Activated CD8-positive, alpha-beta memory T cell treated with anti-CD3 and anti-CD28 coated beads for 24 hours (primary cell): ENCODE measurements around the gene CCDC183.
A peak's percentile ranks its signal among the peaks of the same experiment; 100 is the strongest.
"Not testable (repeated sequence)": the region's sequence is repeated elsewhere in the genome, so short reads cannot be mapped to it uniquely, and the experiment has no call there.

Experiments used
- DNase-seq: peaks from one replicate; pipeline ENCODE4 v3.0.0-alpha.2; 2020

The CCDC183 gene

DNA sequence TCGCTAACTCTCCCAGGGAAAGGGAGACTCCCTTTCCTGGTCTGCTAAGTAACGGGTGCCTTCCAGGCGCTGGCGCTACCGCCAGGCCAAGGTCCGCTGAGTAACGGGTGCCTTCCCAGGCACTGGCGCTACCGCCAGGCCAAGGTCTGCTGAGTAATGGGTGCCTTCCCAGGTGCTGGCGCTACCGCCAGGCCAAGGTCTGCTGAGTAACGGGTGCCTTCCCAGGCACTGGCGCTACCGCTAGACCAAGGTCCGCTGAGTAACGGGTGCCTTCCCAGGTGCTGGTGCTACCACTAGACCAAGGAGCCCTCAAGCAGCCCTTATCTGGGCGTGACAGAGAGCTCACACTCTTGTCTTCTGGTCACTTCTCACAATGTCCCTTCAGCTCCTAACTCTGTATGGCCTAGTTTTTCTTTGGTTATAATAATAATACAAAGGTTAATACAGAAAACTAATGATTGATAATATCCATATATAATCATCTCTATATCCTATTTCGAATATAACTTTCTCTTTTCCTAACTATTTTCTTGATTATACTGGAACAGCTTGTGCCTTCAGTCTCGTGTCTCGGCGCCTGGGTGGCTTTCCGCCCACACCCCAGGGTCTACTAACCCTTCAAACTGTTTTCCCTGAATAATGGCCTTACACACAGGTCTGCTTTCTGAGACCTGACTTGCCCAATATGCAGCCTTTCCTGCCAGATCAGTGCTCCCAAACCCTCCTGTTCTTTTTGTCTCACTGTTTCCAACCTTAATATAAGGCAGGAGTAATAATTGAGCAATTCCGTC, 10.4 kb upstream of the CCDC183 start:
- DNase-seq = not testable (repeated sequence)

DNA sequence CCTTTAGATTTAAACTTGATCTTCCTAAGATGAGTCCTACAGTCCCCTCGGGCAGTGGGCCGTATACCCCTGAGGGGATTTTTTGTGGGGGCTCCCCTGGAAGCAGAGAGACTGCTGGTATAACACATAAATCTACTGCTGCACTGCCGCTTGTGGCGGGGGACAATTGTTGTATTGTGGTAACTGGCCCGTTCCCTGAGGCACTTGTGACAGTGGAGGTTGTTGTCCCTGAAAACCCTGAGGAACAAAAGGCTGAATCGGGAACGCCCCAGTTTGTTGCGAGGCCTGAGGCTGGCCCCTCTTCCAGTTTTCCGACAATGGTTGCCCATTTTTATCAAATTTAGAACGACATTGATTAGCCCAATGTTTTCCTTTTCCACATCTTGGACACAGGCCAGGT, 9.7 kb upstream of the CCDC183 start:
- no peak for DNase-seq

DNA sequence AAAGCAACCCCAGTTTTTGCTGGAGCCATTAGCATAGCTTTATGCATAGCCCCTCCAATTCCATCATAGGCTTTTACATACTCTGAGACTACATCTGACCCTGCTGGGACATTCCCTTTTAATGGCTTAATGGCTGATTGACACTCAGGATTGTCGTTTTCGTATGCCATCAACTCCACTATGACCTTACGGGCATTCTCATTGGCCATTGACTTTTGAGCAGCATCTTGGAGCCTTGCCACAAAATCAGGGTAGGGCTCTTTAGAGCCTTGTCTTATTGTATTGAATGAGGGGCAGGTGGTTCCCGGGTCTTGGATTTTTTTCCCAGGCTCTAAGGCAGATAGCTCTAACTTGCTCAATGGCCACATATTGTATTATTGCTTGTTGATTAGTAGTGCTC, 9.2 kb upstream of the CCDC183 start:
- DNase-seq = not testable (repeated sequence)

DNA sequence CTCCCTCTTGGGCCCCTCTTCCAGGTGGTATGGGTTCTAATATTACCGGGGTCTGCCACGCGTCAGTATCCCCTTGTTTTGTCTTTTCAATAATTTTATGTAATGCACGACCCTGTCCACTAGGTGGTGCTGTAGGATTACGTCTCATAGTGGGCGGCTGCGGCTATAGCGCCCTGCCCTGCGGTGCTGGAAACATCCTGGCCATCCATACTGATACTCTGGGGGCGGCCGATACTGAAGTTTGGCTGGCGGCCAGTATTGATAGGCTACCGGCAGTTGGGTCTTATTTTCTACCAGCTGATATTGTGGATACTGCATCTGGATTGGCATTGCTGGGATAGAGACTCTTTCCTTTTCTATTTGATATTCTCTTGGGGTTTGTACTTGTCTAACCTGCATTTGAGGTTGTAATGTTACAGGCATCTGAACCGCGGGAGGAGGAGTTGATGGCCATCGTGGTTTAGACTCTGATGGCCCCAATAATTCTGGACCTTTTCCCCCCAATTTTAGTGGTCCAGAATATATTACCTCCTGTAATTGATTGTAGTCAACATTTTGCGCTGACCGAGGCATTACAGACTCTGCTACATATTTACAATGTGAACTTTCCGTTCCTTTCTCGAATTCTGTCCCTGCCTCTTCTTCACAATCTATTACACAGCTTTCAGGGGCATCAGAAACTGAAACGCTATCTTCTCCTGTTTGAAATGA, 8.3 kb upstream of the CCDC183 start:
- peak; percentile 86 for DNase-seq

- not testable (repeated sequence) for DNase-seq
Measured at GRCh38 chr9:136788644-136789522, 7.3 kb upstream of the CCDC183 start.

GRCh38 chr9:136789523-136789937, 6.6 kb upstream of the CCDC183 start:
- DNase-seq = no peak

GRCh38 chr9:136790640-136791515, 5.3 kb upstream of the CCDC183 start, which contains the start of gene TMEM141:
Gene TMEM141, plus strand, starts transcription at chr9:136791344. Its CDS starts 27 bp downstream, at chr9:136791371.
- peak; percentile 99 for DNase-seq

GRCh38 chr9:136791516-136792276, 4.4 kb upstream of the CCDC183 start:
- peak; percentile 88 for DNase-seq

GRCh38 chr9:136792321-136793085, 3.6 kb upstream of the CCDC183 start:
- DNase-seq = no peak

GRCh38 chr9:136793086-136793946, 2.8 kb upstream of the CCDC183 start:
- DNase-seq = no peak

- no peak for DNase-seq
Measured at GRCh38 chr9:136794281-136794999, 1.7 kb upstream of the CCDC183 start.

- no peak for DNase-seq
Measured at GRCh38 chr9:136795000-136795348, 1.2 kb upstream of the CCDC183 start.

DNA sequence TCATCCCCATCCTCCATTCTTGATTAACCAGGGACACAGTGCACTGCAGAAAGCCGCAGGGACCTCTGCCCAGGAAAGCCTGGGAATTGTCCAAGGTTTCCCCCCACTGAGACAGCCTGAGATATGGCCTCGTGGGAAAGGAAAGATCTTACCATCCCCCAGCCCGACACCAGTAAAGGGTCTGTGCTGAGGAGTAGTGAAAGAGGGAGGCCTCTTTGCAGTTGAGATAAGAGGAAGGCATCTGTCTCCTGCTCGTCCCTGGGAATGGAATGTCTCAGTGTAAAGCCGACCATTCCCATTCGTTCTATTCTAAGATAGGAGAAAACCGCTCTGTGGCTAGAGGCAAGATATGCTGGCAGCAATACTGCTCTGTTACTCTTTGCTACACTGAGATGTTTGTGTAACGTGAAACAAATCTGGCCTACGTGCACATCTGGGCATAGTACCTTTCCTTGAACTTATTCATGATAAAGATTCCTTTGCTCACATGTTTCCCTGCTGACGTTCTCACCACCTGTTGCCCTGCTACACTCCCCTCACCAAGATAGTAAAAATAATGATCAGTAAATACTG, 723 bp downstream of the CCDC183 start:
- not testable (repeated sequence) for DNase-seq

DNA sequence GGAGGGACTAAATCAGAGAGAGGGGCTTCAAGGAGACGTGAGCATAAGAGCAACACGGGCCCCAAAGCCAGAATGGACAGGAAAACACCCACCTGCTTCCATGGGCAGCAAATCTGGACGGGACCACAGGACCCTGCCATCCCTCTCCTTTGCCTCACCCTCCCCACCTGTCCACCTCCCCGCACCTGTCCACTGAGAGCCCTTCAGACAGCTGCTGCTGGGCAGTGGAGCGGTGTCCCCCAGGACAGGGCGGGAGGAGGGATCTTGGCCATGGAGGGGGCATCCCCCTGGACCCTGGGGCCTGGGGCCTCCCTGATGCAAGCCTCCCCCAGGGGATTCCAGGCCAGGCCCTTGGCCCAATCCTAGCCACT, 2.6 kb downstream of the CCDC183 start:
- no peak for DNase-seq

DNA sequence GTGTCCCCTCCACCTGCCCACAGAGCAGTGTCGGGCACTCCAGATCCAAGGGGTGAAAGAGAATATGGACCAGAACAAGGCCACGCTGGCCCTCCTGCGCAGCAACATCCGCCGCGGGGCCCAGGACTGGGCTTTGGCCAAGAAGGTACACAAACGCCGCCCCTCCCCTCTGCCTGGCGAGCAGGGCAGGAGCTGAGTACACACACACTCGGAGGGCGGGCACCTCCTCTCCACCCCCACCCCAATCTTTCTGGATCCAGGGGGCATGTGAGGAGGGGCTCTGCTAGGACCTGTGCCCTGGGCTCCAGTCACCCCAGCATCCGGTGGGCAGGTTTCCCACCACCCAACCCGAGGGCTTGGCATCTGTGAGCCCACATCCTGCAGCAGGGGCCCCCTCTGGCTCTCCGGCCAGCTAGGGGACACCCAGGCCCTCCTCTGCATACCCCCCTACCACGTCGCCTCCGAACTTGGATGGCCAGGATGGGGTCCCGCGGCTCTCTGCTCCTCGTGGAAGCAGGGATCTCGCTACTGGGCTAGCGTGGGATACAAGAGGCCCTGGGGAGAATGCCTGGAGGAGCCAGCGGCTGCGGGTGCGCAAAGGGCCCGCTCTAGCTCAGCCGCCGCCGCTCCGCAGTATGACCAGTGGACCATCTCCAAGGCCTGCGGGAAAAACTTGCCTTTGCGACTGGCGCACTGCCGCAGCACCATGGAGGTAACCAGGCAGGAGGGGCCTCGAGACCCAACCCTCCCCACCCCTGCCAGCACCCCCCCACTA, 3.1 kb downstream of the CCDC183 start:
- no peak for DNase-seq

DNA sequence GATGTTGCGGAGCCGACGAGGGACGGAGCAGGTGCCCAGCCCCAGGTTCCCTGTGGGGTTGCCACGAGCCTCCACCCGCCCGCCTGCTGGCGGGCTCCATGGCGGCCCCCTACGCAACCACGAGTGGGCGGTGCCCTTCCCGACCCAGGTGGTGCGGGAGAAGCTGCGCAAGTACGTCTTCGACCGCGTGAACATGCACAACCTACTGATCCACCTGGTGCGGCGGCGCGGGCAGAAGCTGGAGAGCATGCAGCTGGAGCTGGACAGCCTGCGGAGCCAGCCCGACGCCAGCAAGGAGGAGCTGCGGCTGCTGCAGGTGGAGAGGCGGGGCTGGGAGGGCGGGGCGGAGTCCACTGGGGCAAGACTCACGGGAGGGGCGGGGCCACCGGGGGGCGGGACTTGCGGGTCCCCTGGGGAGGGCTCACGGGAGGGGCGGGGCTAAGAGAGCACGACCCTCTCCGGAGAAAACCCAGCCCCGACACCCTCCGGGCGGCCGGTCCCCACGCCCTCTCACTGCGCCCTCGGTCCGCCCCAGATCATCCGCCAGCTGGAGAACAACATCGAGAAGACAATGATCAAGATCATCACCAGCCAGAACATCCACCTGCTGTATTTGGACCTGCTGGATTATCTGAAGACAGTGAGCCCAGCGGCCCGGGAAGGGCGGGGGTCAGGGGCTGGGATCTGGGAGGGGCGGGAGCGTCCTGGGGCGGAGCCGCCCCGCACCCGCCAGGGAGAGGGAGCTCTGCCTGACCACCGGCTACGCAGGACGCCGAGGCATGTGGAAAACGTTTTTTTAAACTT, 3.9 kb downstream of the CCDC183 start:
- DNase-seq = peak; percentile 95

GRCh38 chr9:136802321-136802720, 6.2 kb downstream of the CCDC183 start:
- DNase-seq = no peak
